Endothelial cell of umbilical vein (primary cell): ENCODE measurements around the gene NF2. TPM values are rescaled to one million over a fixed set of nuclear protein-coding genes. Genes with fewer than 3 reads are reported as not detected.
"Not testable (repeated sequence)": the region's sequence is repeated elsewhere in the genome, so short reads cannot be mapped to it uniquely, and the experiment has no call there.

Experiments
- BruUV-seq: library from RNA; stranded (reverse); fragments of 400-500 nt; replicated peaks from 2 replicates; lab custom pipeline; 2021; lab: Mats Ljungman, UMichigan
- CTCF ChIA-PET: fragments of 300-600, 350-600 bp; sonication (Branson Sonifier 250); formaldehyde crosslinking; loops from one replicate; lab custom pipeline; 2021; ENCODE audit warnings: antibody characterized with exemption, inconsistent platforms; lab: Charles Lee
- POLR2A ChIA-PET: fragments of 300-600, 350-600 bp; sonication (Branson Sonifier 250); formaldehyde crosslinking; loops from one replicate; lab custom pipeline; 2021; ENCODE audit warnings: antibody characterized with exemption, inconsistent platforms; lab: Charles Lee
- DNase-seq: peaks from one replicate; pipeline ENCODE4 v3.0.0-alpha.2; 2011; ENCODE audit warnings: low read depth, low spot score
- FAIRE-seq: peaks from 2 replicates; lab custom pipeline; 2011; peaks lifted over from hg19 to GRCh38; lab: Jason Lieb, UNC
- H2AFZ ChIP-seq: 2 replicates; pipeline ENCODE4 v1.6.0; 2012; ENCODE audit warnings: low read depth, low read length, control low read depth, inconsistent platforms
- H3K27ac ChIP-seq: 2 replicates; pipeline ENCODE4 v1.5.1; 2011; ENCODE audit warnings: low read depth, mild to moderate bottlenecking, control low read depth, low read length, moderate library complexity; ENCODE audit not compliant: insufficient read depth
- H3K27me3 ChIP-seq, 2 experiments: 2 replicates each; pipeline versions ENCODE4 v1.6.0 to v1.6.1; 2011; ENCODE audit warnings: low read length in 2 of 2, mixed read lengths in 1 of 2; ENCODE audit not compliant: control insufficient read depth in 2 of 2, insufficient read depth in 2 of 2
- H3K36me3 ChIP-seq, 2 experiments: 2 replicates in 1 of 2; 3 replicates in 1 of 2; pipeline ENCODE4 v1.5.1; 2011; ENCODE audit warnings: low read length in 2 of 2, mild to moderate bottlenecking in 1 of 2, moderate library complexity in 1 of 2; ENCODE audit not compliant: control insufficient read depth in 2 of 2, insufficient read depth in 2 of 2; ENCODE audit errors: extremely low read depth in 1 of 2
- H3K4me1 ChIP-seq: 3 replicates; pipeline ENCODE4 v1.5.1; 2011; ENCODE audit warnings: mild to moderate bottlenecking, low read length; ENCODE audit not compliant: control insufficient read depth, insufficient read depth; ENCODE audit errors: extremely low read depth
- H3K4me2 ChIP-seq: 2 replicates; pipeline ENCODE4 v1.6.1; 2011; ENCODE audit warnings: low read length, control low read depth, mixed read lengths; ENCODE audit not compliant: insufficient read depth
- H3K4me3 ChIP-seq, 3 experiments: fragments of 200-600 bp in 1 of 3; sonication (generic), shearing (Covaris generic) in 1 of 3; replicated peaks in 1 of 3; 2 replicates each; pipeline ENCODE4 v1.5.1; 2011 to 2016; ENCODE audit warnings: control low read depth in 3 of 3, low read length in 3 of 3, mild to moderate bottlenecking in 2 of 3, inconsistent platforms in 1 of 3, low read depth in 1 of 3, moderate library complexity in 1 of 3; ENCODE audit not compliant: insufficient read depth in 1 of 3
- H3K79me2 ChIP-seq: 2 replicates; pipeline ENCODE4 v1.6.0; 2012; ENCODE audit warnings: low read length, inconsistent platforms; ENCODE audit not compliant: control insufficient read depth, insufficient read depth
- H3K9ac ChIP-seq: replicated peaks from 2 replicates; pipeline ENCODE3; 2011; ENCODE audit warnings: low read length, control low read depth; ENCODE audit not compliant: insufficient read depth; ENCODE audit errors: extremely low read depth
- H3K9me1 ChIP-seq: replicated peaks from 3 replicates; pipeline ENCODE4 v1.6.0; 2011; ENCODE audit warnings: mild to moderate bottlenecking, low read length; ENCODE audit not compliant: control insufficient read depth, insufficient read depth; ENCODE audit errors: extremely low read depth
- H3K9me3 ChIP-seq: replicated peaks from 2 replicates; pipeline ENCODE4 v1.5.1; 2012; ENCODE audit warnings: low read length, inconsistent platforms; ENCODE audit not compliant: control insufficient read depth, insufficient read depth
- H4K20me1 ChIP-seq: replicated peaks from 2 replicates; pipeline ENCODE3; 2011; ENCODE audit warnings: mild to moderate bottlenecking, low read length; ENCODE audit not compliant: control insufficient read depth, insufficient read depth; ENCODE audit errors: extremely low read depth
- EZH2 ChIP-seq: IDR thresholded peaks from 2 replicates; pipeline ENCODE4 v1.6.1; 2012; ENCODE audit warnings: borderline replicate concordance, low read depth, mild to moderate bottlenecking, moderate library complexity, low read length, inconsistent platforms; ENCODE audit not compliant: severe bottlenecking
- FOS ChIP-seq: IDR thresholded peaks from 2 replicates; pipeline ENCODE4 v1.6.1; 2011; ENCODE audit warnings: mild to moderate bottlenecking, low read length, moderate library complexity, borderline replicate concordance; ENCODE audit not compliant: insufficient read depth
- GATA2 ChIP-seq: IDR thresholded peaks from 2 replicates; pipeline ENCODE4 v1.7.0; 2011; ENCODE audit warnings: low read depth, mild to moderate bottlenecking, moderate library complexity, mixed read lengths, low read length; ENCODE audit not compliant: insufficient read length, insufficient read depth
- JUN ChIP-seq: IDR thresholded peaks from 2 replicates; pipeline ENCODE4 v1.6.1; 2011; ENCODE audit warnings: borderline replicate concordance, low read depth; ENCODE audit not compliant: insufficient read length, insufficient read depth
- MYC ChIP-seq: IDR thresholded peaks from one replicate; pipeline ENCODE4 v1.6.1; 2011; ENCODE audit warnings: mild to moderate bottlenecking, low read depth, low read length
- POLR2A ChIP-seq: IDR thresholded peaks from 2 replicates; pipeline ENCODE4 v1.6.1; 2012; ENCODE audit warnings: low read depth, mild to moderate bottlenecking, control low read depth, low read length
- POLR2AphosphoS5 ChIP-seq: IDR thresholded peaks from 2 replicates; pipeline ENCODE4 v1.6.1; 2012; ENCODE audit warnings: low read depth, mild to moderate bottlenecking, control low read depth, low read length, moderate library complexity; ENCODE audit not compliant: insufficient read depth
- dilution Hi-C: fragments of 300-500 bp; cut with MboI; formaldehyde crosslinking; loops from one replicate; pipeline ENCODE4 v1.15.0; 2019; ENCODE audit warnings: low sequenced_read_pairs; ENCODE audit not compliant: extremely low pct_ligation_motif_present
- intact Hi-C: fragments of 100-400 bp; cut with micrococcal nuclease; formaldehyde crosslinking; loops from one replicate; pipeline ENCODE4 v1.10.0; 2022
- polyA plus RNA-seq, 4 experiments: library from polyadenylated mRNA; depleted of rRNA in 3 of 4; stranded (reverse) in 3 of 4; unstranded in 1 of 4; fragments of >200 nt; gene quantifications; 2 replicates each; pipeline versions ENCODE4 v1.2.1 to v1.2.3, GENCODE V29; 2011 to 2012; ENCODE audit warnings: missing spikeins in 1 of 4
- total RNA-seq: library from RNA; stranded (reverse); gene quantifications from 2 replicates; pipeline ENCODE4 v1.2.3, GENCODE V29; 2021
- TF ChIP-seq, protein P1 (sequence below), 2 donors: IDR thresholded peaks; 1 replicate in 1 of 2; 2 replicates in 1 of 2; pipeline ENCODE4 v1.5.1; 2011; ENCODE audit warnings: low read length in 2 of 2, mild to moderate bottlenecking in 2 of 2, moderate library complexity in 2 of 2, control low read depth in 1 of 2, inconsistent platforms in 1 of 2, low read depth in 1 of 2; ENCODE audit not compliant: insufficient read depth in 1 of 2; ENCODE audit errors: extremely low read depth in 1 of 2
- TF ChIP-seq, protein P2 (sequence below): IDR thresholded peaks from 2 replicates; pipeline ENCODE4 v1.6.1; 2011; ENCODE audit not compliant: insufficient read depth, insufficient read length

Gene NF2
- total and polyA plus RNA-seq, 2 donors (not counting 3 experiments of a cell fraction or from before 2014, with no cell fraction given), result 27.8 to 115 TPM

DNA sequence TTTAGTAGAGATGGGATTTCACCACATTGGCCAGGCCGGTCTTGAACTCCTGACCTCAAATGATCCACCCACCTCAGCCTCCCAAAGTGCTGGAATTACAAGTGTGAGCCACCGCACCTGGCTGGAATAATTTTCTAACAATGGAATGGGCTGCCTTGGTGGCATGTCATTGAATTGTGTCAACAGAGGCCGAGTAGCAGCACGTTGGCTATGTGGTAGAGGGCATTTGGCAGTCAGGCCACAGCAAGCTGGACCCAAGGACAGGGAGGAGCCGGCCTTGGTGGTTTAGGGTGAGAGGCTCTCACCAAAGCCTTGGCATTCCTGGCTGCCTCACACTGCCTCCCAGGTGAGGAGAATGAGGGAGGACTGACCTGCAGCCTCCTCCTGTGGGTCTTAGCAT lies 18.5 kb upstream of the NF2 start:
- CTCF ChIA-PET, result interaction anchor here (1.5 kb wide), 1 partner anchor 41 kb away, joined by 3 read pairs; no protein-coding TSS in a partner anchor
- Histone ChIP-seq H3K9me1 (no peaks in the 10 kb centered on the region), H3K9ac (no peak overlapping the region), H3K4me2 (no peak overlapping the region), H3K27ac (no peak overlapping the region), H3K4me1 (peaks cover 5% of the 10 kb centered on the region), H3K36me3 (no peaks in the 10 kb centered on the region), H2AFZ (no peak overlapping the region), H3K9me3 (no peaks in the 10 kb centered on the region), H4K20me1 (no peaks in the 10 kb centered on the region), H3K79me2 (no peaks in the 10 kb centered on the region), H3K27me3 (no peaks in the 10 kb centered on the region), H3K4me3 (no peak overlapping the region)
- dilution Hi-C loops (no loop called here), intact Hi-C loops (no loop called here)
- POLR2A ChIA-PET, result interaction anchor here (0.8 kb wide), 1 partner anchor 80 kb away, joined by 7 read pairs; no protein-coding TSS in a partner anchor
- TF ChIP-seq, protein P1, sequence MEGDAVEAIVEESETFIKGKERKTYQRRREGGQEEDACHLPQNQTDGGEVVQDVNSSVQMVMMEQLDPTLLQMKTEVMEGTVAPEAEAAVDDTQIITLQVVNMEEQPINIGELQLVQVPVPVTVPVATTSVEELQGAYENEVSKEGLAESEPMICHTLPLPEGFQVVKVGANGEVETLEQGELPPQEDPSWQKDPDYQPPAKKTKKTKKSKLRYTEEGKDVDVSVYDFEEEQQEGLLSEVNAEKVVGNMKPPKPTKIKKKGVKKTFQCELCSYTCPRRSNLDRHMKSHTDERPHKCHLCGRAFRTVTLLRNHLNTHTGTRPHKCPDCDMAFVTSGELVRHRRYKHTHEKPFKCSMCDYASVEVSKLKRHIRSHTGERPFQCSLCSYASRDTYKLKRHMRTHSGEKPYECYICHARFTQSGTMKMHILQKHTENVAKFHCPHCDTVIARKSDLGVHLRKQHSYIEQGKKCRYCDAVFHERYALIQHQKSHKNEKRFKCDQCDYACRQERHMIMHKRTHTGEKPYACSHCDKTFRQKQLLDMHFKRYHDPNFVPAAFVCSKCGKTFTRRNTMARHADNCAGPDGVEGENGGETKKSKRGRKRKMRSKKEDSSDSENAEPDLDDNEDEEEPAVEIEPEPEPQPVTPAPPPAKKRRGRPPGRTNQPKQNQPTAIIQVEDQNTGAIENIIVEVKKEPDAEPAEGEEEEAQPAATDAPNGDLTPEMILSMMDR (IDR thresholded peaks at IDR 0.05; ENCODE audit: extremely low read depth in 1 of 2, insufficient read depth in 1 of 2, low read depth in 1 of 2, low read length in 2 of 2), result no peak
- TF ChIP-seq JUN (no peak), MYC (no peak), FOS (no peak), EZH2 (no peak), POLR2AphosphoS5 (no peak), GATA2 (no peak), POLR2A (no peak)
- TF ChIP-seq, protein P2, sequence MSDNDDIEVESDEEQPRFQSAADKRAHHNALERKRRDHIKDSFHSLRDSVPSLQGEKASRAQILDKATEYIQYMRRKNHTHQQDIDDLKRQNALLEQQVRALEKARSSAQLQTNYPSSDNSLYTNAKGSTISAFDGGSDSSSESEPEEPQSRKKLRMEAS, result no peak
- no peak for FAIRE-seq
- BruUV-seq, result no TSS peak
- no peak for DNase-seq

DNA sequence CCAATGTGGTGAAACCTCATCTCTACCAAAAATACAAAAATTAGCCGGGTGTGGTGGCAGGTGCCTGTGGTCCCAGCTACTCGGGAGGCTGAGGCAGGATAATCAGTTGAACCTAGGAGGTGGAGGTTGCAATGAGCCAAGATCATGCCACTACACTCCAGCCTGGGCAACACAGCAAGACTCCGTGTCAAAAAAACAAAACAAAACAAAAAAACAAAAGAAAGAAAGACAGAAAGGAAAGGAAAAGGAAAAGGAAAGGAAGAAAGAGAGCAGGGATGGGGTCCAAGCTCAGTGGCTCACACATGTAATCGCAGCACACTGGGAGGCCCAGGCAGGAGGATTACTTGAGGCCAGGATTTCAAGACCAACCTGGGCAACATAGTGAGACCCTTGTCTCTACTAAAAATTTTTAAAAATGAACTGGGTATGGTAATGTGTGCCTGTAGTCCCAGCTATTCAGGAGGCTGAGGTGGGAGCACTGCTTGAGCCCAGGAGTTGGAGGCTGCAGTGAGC lies 17.2 kb upstream of the NF2 start:
- H3K27me3 ChIP-seq, H3K4me2 ChIP-seq, H3K9me1 ChIP-seq, H3K9me3 ChIP-seq, FAIRE-seq, intact Hi-C loops, H3K79me2 ChIP-seq, H4K20me1 ChIP-seq, H3K4me1 ChIP-seq, H3K36me3 ChIP-seq, BruUV-seq, H3K4me3 ChIP-seq, dilution Hi-C loops, DNase-seq, H3K27ac ChIP-seq, H3K9ac ChIP-seq, H2AFZ ChIP-seq: not testable (repeated sequence)
- ChIA-PET CTCF (interaction anchor here (1.5 kb wide), 1 partner anchor 39 kb away, joined by 3 read pairs; no protein-coding TSS in a partner anchor), POLR2A (interaction anchor here (0.6 kb wide), 1 partner anchor 44 kb away, joined by 3 read pairs; no protein-coding TSS in a partner anchor)
